T-helper 22 cell (primary cell): Measurements from ENCODE around the gene LRRN2.
"Not testable (repeated sequence)": the region's sequence is repeated elsewhere in the genome, so short reads cannot be mapped to it uniquely, and the experiment has no call there.

ENCODE experiments used
- DNase-seq: peaks from one replicate; pipeline ENCODE4 v3.0.0-alpha.2; 2020; ENCODE audit warnings: low read depth

The LRRN2 gene

GRCh38 chr1:204692325-204692840 is 6.8 kb upstream of the LRRN2 start:
- no peak for DNase-seq

DNA sequence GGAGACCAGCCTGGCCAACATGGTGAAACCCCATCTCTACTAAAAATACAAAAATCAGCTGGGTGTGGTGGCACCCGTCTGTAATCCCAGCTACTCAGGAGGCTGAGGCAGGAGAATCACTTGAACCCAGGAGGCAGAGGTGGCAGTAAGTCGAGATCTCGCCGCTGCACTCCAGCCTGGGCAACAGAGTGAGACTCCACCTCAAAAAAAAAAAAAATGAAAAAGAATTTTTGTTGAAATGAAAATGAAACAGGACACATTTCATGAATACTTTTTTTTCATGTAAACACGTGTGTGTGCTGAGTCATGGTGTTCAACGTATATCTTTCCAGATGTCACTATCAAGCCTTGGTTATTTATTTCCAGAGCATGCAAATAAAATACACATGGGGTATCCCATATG is 5.8 kb upstream of the LRRN2 start:
- DNase-seq, result not testable (repeated sequence)

GRCh38 chr1:204688776-204689175 is 3.2 kb upstream of the LRRN2 start:
- DNase-seq, result no peak

- DNase-seq, result no peak
Observed at GRCh38 chr1:204688007-204688406, 2.5 kb upstream of the LRRN2 start.

DNA sequence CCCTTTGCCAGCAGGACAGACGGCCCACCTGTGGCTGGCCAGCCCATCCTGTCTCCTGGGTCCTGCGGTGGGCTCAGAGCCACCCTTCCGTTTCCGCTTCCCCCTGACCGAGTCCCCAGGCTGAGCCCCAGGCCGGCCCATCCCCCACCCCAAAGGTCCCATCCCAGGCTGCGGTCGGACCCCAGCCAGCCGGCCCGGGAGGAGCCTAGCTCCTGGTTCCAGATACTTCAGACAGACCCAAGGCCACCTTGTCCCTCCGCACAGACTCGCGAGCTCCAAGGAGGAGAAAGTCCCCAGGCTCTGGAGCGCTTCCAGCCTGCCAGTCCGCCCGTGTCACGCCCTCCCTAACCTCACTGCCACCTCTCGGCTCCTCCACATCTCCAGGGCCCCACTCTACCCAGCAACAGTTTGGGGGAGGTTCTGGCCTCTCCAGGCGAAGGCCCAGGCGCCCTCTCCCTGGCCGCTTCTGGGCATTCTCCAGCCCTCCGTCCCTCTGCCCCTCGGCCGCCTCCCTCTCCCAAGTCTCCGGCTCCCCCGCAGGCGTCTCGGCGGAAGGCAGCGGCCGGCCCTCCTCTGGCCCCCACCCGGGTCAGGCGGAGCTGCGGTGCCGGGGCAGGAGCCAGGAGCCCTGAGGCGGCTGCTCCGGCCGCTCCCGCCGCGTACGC is 835 bp downstream of the LRRN2 start:
- DNase-seq, result no peak

GRCh38 chr1:204684206-204684570 is 1.4 kb downstream of the LRRN2 start:
- no peak for DNase-seq

GRCh38 chr1:204683284-204684205 is 2.0 kb downstream of the LRRN2 start:
- no peak for DNase-seq

DNA sequence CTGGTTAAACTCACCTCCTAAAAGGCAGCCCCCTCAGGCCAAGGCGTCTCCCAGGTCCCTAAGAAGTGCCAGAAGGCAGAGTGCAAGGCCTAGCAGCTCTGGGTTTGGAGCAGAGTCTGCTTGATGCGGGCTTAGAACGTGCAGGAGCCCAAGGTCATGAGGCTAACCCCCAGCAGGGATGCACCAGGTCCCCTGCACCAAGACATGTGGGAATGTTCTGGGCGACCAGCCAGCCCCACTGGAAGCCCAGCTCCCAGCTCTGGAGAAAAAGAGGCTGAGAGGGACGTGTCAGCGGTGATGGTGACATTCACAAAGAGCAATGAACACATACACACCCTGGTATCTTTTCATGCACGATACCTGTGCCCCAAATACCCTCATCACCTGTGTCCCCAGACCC is 5.1 kb downstream of the LRRN2 start:
- no peak for DNase-seq

- DNase-seq, result no peak
Observed at GRCh38 chr1:204680051-204680450, 5.5 kb downstream of the LRRN2 start.

- no peak for DNase-seq
Observed at GRCh38 chr1:204678721-204679475, 6.6 kb downstream of the LRRN2 start.

- DNase-seq, result no peak
Observed at GRCh38 chr1:204677864-204678263, 7.7 kb downstream of the LRRN2 start.

- DNase-seq, result no peak
Observed at GRCh38 chr1:204676043-204676442, 9.5 kb downstream of the LRRN2 start.

GRCh38 chr1:204673909-204674649 is 11.5 kb downstream of the LRRN2 start:
- no peak for DNase-seq

DNA sequence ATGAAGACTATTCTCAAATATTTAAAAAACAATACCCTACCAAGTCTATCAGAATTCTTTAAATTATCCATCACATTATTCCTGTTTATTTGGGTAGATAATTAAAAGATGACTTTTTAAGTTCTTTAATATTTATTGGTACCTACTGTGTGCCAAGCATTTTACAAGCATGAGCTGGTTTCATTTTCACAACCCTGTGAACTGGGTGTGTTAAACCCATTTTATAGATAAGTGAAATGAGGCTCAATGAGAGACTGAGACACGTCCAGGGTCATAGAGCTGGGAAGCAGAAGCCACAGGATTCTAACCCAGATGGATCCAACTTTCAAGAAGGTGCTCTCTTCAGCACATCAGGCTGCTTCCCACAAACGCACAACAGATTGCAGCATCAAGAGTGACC is 12.3 kb downstream of the LRRN2 start:
- DNase-seq, result no peak

DNA sequence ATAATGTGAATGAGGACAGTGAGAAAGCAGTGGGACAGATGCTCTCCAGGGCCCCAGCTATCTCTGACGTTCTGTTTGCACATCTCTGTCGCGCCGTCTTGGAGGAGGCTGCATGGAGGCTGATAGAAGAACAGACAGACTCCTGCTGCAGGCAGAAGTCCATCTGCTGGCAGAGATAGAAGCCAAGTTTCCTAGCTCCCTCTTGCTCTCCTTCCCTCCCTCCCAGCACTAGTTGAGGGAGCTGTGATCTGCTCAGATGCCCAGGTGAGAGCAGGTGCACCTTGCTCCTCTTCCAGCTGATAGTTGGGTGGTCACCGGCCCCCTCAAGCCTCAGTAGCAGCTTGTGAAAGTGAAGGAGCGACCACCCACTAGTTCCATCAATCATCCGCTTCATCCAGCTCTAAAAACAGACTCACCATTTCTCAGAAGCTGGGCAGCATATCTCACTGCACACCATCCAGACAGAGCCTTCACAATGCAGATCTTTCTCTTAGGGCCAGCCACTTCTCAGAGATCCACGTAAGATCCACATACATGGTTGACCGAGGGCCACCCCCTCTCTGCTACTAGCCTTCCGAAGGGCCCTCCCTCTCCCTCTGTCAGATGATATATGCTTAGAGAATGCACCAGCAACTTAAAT is 12.9 kb downstream of the LRRN2 start:
- no peak for DNase-seq

DNA sequence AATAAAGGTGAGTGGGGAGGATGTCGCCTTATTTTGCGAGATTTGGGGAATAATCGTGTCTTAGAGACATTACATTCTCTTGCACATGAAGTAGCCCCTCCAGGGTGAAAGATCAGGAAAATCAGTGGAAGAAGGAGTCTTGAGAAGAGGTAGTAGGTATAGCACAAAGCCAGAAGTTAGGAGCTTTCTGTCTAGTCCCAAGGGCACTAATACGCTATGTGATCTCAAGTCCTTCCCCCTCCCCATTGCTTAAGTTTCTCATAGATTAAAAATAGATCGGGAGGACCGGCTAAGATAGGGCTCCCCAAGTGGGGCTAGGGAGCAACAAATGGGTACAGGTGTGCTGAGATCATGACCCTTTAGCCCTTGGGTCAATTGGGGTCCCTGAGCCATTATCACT is 13.5 kb downstream of the LRRN2 start:
- no peak for DNase-seq

GRCh38 chr1:204670152-204670927 is 15.2 kb downstream of the LRRN2 start:
- no peak for DNase-seq

- DNase-seq, result no peak
Observed at GRCh38 chr1:204669579-204669978, 16.0 kb downstream of the LRRN2 start.

- no peak for DNase-seq
Observed at GRCh38 chr1:204664384-204664651, 21.2 kb downstream of the LRRN2 start.

DNA sequence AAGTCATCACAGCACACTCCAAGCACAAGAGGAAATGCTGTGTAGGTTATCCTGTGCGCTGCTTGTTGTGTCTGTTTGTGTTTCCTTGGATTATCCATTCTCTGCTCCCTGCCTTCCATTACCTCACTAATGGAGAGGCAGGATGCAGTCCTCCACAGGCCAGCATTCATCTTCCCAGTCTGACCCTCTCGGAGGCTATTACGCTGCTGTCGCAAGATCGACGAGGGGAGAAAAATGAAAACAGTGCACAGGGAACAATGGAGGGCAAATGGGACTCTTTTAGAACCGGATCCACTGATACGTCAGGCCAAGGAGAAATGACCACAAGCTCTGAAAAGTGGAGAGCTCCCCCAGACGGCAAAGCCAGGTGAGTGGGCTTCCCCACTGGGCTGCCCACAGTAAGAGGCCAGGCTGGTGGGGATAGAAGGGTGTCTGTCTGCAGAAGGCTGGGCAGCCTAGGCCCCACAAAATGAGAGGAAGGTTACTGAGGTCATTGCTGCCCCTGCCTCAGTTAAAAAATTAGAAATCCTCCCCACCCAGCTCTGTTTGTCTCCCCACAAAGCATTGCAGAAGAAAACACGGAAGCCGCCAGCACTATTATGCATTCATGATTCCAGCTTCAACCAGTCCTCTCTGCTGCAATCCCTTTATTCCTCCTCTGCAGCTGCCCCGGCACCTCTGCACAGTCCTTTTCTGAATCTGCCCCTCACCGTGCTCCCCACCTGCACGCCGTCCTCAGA is 21.7 kb downstream of the LRRN2 start:
- no peak for DNase-seq
